ES-I3 (cell line): ENCODE results near the gene NMRK1.

ENCODE experiments used
- H3K36me3 ChIP-seq: 2 replicates; pipeline ENCODE4 v1.6.1; 2013; ENCODE audit warnings: mild to moderate bottlenecking, low read length, control low read depth, moderate library complexity; ENCODE audit not compliant: insufficient read depth
- H3K4me1 ChIP-seq: 2 replicates; pipeline ENCODE4 v1.6.1; 2013; ENCODE audit warnings: mild to moderate bottlenecking, control low read depth, low read length; ENCODE audit not compliant: insufficient read depth
- H3K9ac ChIP-seq: 2 replicates; pipeline ENCODE4 v1.6.1; 2013; ENCODE audit warnings: low read depth, mild to moderate bottlenecking, low read length, moderate library complexity
- H3K9me3 ChIP-seq: 2 replicates; pipeline ENCODE4 v1.6.1; 2013; ENCODE audit warnings: mild to moderate bottlenecking, low read length, moderate library complexity; ENCODE audit not compliant: control insufficient read depth, insufficient read depth

The NMRK1 gene

GRCh38 chr9:75061169-75061568 lies 26.8 kb downstream of the NMRK1 start:
- H3K36me3 ChIP-seq, result no peaks in the 10 kb centered on the region
- no peak overlapping the region for H3K9ac ChIP-seq
- no peaks in the 10 kb centered on the region for H3K4me1 ChIP-seq
- H3K9me3 ChIP-seq, result no peaks in the 10 kb centered on the region

DNA sequence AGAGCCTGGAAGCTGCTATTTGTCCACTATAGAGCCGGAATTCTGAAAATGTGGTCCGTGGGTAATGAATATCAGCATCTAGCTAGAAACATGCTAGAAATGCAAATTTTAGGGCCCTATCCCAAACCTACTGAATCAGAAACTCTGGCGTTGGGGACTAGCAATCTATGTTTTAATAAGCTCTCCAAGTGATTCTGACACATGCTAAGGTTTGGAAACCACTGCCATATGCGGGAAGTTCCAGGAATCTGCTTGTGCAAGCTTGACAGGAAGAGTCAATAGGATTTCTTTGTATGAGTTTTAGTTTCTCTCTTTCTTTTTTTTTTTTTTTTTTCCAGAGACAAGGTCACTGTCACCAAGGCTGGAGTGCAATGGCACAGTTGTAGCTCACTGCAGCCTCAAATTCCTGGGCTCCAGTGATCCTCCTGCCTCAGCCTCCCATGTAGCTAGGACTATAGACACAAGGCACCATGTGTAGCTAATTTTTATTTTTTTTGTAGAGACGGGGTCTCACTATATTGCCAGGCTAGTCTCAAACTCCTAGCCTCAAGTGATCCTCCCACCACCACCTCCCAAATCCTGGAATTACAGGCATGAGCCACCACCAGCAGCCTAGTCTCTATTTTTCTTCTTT lies 33.5 kb downstream of the NMRK1 start:
- H3K36me3 ChIP-seq, result no peaks in the 10 kb centered on the region
- no peaks in the 10 kb centered on the region for H3K4me1 ChIP-seq
- no peaks in the 10 kb centered on the region for H3K9me3 ChIP-seq
- no peak overlapping the region for H3K9ac ChIP-seq

- H3K9me3 ChIP-seq, result no peaks in the 10 kb centered on the region
- no peaks in the 10 kb centered on the region for H3K36me3 ChIP-seq
- no peaks in the 10 kb centered on the region for H3K4me1 ChIP-seq
- no peak overlapping the region for H3K9ac ChIP-seq
Observed at GRCh38 chr9:75053869-75054268, 34.1 kb downstream of the NMRK1 start.

GRCh38 chr9:75051285-75051684 lies 36.7 kb downstream of the NMRK1 start:
- Histone ChIP-seq H3K9me3 (no peaks in the 10 kb centered on the region), H3K4me1 (no peaks in the 10 kb centered on the region), H3K9ac (no peak overlapping the region), H3K36me3 (no peaks in the 10 kb centered on the region)

DNA sequence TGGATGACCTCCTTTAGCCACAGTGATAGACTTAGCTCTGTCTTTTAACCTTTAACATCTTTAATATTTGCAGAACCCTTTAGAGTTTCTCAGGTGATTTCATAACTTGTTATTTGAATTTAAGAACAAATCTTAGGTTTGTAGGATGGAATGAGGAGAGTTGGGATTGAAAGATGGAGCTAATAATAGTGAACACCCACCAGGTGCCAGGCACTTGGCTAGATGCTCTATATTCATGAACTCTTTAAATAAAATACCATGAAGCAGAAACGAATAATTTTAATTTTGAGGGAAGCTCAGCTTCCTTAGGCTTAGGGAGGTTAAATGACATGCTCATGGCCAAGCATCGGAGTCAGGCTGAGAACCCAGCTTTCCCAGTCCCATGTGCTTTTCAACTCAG lies 40.4 kb downstream of the NMRK1 start:
- Histone ChIP-seq H3K9me3 (no peaks in the 10 kb centered on the region), H3K36me3 (no peaks in the 10 kb centered on the region), H3K9ac (no peak overlapping the region), H3K4me1 (no peaks in the 10 kb centered on the region)

DNA sequence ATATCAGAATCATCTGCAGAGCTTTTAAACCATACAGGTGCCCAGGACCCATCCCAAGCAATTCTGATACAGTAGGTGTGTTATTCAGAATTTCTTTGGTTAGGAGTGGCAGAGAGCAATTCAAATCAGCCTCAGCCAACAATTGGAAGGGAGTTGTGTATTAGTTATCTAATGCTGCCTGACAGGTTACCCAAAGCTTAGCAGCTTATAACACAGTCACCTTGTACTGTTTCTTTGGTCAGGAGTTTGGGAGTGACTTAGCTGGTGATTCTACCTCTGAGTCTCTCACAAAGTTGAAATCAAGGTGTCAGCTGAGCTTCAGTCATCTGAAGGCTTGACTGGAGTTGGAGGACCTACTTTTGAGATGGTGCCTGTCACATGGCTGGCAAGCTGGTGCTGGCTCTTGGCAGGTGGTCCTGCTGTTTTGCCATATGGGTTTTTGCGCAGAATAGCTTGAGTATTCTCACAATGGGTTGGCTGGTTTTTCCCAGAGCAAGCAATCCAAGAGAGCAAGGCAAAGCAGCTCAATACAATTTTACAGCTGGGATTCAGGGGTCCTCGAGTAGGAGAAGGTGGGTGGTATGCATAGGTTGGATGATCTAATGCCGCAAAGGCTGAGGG lies 41.1 kb downstream of the NMRK1 start:
- H3K9ac ChIP-seq, result no peak overlapping the region
- H3K36me3 ChIP-seq, result no peaks in the 10 kb centered on the region
- H3K4me1 ChIP-seq, result no peaks in the 10 kb centered on the region
- no peaks in the 10 kb centered on the region for H3K9me3 ChIP-seq

GRCh38 chr9:75041041-75041440 lies 46.9 kb downstream of the NMRK1 start:
- Histone ChIP-seq H3K9ac (no peak overlapping the region), H3K36me3 (no peaks in the 10 kb centered on the region), H3K9me3 (no peaks in the 10 kb centered on the region), H3K4me1 (no peaks in the 10 kb centered on the region)

DNA sequence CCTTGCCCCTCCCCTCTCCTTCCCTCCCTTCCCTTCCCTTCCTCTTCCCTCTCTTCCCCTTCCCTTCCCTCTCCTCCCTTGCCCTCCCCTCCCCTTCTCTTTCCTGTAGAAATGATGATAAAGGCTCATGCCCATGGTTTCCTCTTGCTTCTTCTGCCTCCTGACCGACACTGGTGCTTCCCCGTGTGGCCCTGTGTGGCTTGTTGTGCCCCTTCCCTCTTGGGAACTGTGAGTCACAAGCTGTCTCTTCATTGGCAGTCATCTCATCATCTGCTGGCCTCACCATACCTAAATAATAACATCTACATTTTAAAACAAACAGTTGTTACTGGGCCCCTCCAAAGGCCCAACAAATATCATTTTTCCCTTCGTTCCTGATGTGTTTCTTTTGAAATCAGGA lies 48.2 kb downstream of the NMRK1 start:
- Histone ChIP-seq H3K9me3 (no peaks in the 10 kb centered on the region), H3K36me3 (no peaks in the 10 kb centered on the region), H3K4me1 (no peaks in the 10 kb centered on the region), H3K9ac (no peak overlapping the region)

GRCh38 chr9:75039009-75039408 lies 48.9 kb downstream of the NMRK1 start:
- Histone ChIP-seq H3K9me3 (no peaks in the 10 kb centered on the region), H3K4me1 (no peaks in the 10 kb centered on the region), H3K9ac (no peak overlapping the region), H3K36me3 (no peaks in the 10 kb centered on the region)

- no peaks in the 10 kb centered on the region for H3K36me3 ChIP-seq
- no peak overlapping the region for H3K9ac ChIP-seq
- no peaks in the 10 kb centered on the region for H3K9me3 ChIP-seq
Observed at GRCh38 chr9:75036793-75037192, 51.2 kb downstream of the NMRK1 start.

DNA sequence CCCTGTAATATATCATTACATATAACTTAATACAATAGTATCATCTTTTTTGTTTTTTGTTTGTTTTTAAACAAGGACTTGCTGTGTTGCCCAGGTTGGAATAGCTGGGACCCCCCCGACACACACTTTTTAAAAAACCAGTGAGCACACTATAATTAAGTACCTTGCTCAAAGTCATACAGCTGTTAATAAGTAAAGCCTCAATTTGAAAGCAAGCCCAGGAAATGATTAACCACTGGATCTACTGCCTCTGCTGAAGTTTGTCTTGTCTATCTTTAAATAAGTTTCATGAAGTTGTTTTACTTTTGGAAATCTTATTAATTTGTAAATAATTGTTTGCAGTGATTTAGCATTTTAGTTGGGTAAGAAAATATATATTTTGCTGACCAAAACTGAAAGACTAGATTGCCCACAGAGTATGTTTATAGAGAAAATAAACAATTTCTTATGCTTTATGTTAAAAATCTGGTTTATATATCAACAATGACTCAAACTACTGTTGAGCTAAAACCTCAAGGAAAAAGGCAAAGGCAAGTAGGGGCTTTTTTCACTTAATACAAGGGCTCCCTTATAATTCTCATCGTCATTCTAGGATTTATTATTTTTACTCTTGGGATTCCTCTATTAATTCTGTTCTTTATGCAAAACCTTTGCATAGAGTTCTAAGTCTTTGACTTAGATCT lies 54.0 kb downstream of the NMRK1 start:
- Histone ChIP-seq H3K36me3 (no peaks in the 10 kb centered on the region), H3K9me3 (no peaks in the 10 kb centered on the region), H3K4me1 (no peaks in the 10 kb centered on the region), H3K9ac (no peak overlapping the region)

More at GRCh38 chr9:75036793-75037192, 51.2 kb downstream of the NMRK1 start:
- H3K4me1 ChIP-seq, result no peaks in the 10 kb centered on the region

DNA sequence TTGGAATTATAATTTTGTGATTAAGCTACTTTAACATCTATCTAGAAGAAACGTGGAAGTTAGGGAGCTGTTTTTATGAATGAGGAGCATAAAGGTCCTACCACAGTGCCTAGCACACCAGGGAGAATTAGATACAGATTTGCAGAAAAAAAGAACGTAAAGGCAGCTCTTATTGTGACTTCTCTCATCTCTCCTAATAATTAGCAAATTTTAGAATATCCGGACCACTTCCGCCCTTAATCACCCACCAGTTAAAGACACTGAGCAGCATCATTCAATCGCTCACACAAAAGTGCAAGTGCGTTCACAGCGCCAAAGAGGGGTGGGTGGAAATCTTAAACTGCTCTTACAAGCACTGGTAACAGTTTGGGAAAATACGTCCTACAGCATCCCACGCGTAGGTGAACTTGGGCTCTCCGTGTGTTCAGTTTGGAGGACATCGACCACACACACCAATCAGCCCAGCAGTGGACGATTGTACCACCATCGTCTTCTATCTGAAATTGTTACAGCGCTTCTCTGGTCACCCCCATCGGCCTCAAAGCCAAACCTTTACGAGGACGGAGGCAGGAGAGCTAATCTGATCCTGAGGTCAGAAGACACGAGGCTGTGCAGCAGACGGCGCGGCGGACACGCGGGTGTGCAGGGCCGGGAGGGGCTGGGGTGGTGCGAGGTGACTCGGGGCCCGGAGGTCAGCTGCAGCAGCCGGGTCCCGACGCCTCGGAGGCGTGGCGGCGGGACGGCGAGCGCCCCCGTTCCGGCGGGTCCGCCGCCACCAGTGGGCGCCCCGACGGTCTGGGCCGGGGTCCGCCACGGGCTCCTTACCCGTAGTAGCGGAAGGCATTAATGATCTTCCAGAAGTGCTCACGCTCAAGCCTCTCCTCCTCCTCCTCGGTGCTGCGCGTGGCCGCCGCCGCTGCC lies 60.5 kb downstream of the NMRK1 start:
- Histone ChIP-seq H3K9me3 (no peaks in the 10 kb centered on the region), H3K36me3 (no peaks in the 10 kb centered on the region), H3K9ac (peak overlapping the region; percentile 75), H3K4me1 (no peaks in the 10 kb centered on the region; the same call in 1 of the 2 replicates)

DNA sequence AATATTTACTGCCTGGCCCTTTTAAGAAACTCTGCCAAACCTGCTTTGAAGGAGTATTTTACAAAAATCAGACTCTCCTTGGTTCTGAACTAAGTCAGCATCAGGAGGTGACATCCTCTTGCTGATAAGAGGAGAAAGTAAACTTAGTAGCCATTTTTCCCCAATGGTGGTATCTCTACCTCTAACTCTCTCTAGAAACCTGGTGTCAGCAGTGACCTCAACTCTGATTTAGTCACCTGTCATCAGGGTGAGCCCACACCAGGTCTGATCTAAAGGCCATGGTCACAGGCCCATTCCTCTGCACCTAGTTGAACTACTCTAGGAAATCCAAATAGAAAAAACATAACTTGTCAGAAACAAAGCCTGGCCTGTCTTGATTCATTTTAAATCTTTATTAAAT lies 64.1 kb downstream of the NMRK1 start:
- H3K9me3 ChIP-seq, result no peaks in the 10 kb centered on the region
- no peaks in the 10 kb centered on the region; the same call in 1 of the 2 replicates for H3K4me1 ChIP-seq
- H3K36me3 ChIP-seq, result no peaks in the 10 kb centered on the region
- H3K9ac ChIP-seq, result no peak overlapping the region

GRCh38 chr9:75019654-75020053 lies 68.3 kb downstream of the NMRK1 start:
- Histone ChIP-seq H3K9me3 (no peaks in the 10 kb centered on the region), H3K36me3 (no peaks in the 10 kb centered on the region), H3K9ac (no peak overlapping the region), H3K4me1 (no peaks in the 10 kb centered on the region)
